HG02938 (cell line): ENCODE measurements around the gene RGS11.

Experiments used
- ATAC-seq: cut with Tn5 transposase; IDR thresholded peaks from one replicate; pipeline ENCODE4 v1.9.1; 2021; ENCODE audit warnings: mild to moderate bottlenecking, moderate library complexity; ENCODE audit not compliant: unreplicated experiment

RGS11 gene

DNA sequence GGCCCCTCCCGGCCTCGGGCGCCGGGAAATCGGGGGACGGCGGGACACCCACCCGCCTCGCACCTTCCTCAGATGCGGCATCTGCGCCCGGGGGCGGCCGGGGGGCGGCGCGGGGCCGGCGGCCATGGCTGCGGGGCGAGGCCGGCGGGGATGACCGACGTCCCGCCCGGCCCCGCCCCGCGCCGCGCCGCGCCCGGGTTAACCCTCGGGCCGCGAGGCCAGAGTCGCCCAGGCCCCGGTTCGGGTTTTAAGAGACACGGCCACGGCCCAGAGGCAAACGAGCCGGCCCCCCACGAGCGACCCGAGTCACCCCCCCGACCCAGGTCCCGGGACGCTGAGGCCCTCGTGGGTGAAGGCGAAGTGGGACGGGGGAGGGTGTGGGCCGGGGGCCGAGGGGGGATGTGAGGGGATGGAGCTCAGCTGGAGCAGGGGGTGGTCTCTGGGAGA is at the start of gene RGS11:
Gene RGS11 (minus strand): TSS at position 159 of the 447 bp plus-strand sequence. CDS start 33 bp downstream, at position 126.
- ATAC-seq, result no peak

DNA sequence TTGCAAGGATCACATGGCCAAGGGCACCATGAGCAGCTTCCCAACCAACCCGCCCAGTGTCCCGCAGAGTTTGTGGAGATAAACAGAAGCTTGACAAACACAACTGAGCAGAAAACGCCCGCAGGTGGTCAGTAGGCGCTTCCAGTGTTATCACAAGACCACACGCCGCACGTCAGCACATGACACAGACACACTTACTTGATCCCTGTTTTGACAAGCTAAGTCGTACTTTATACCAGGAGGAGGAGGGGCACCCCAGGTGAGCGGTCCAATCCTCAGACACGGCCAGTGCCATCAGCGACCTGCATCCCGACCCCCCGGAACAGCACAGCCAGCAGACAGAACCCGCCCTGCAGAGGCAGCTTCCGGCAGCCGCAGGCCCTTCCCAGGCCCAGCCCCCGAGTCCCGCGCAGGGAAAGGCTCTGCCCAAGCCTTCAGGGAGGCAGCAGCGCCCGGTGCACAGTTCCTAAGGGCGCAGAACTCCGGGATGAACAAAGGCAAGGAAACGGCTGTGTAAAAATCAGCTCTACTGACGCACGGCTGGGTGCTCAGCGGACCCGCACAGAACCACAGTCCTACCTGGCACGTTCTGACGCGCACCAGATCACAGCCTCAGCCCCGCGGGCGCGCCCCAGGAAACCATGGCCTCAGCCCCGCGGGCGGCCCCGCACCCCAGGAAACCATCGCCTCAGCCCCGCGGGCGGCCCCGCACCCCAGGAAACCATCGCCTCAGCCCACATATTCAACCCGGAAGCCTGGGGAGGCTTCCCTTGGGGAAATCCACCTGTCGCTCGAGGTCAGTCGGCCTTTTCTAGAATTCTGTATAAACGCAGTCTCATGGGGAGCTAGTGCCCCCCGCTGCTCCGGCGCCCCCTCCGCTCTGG is 48.9 kb upstream of the RGS11 start:
- ATAC-seq, result no peak

DNA sequence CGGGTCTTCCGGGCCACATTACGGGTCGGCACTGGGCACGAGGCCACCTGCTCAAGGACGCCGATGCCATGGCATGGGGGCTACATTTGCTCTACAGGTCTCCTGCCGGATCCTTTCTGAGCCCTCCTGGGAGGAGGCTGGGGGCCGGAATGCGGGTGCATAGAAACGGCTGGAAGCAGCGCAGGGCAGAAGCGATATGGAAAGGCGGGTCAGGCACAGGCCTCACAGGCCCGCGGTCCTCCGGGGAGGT is 48.4 kb upstream of the RGS11 start:
- no peak for ATAC-seq

DNA sequence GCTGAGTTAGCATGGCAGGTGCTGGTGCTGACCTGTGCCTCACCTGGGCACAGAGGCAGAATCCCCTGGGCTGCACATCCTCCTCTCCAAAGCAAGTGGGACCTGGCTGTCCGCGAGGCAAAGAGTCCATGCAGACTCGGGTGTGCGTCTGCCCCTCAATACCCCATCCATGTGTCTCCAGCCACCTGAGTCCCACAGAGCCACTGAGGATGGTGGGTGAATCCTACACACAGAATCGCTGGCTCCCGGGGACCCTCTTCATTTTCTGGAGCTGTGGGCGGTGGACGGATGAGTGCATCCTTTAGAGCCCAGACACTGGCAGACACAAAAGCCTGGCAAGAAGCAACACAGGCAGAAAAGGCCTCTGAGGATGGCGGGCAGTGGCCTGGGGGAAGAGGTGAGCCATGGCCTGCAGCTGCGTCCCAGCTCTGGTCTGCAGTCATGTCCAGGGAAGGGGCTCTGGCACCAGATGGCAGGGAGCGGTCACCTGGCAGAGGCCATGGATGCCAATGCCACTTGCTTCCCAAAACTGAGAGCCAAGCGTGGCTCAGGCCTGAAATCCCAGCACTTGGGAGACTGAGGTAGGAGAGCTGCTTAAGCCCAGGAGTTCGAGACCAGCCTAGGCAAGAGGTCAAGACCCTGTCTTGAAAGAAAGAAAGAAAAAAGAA is 46.9 kb upstream of the RGS11 start:
- no peak for ATAC-seq

DNA sequence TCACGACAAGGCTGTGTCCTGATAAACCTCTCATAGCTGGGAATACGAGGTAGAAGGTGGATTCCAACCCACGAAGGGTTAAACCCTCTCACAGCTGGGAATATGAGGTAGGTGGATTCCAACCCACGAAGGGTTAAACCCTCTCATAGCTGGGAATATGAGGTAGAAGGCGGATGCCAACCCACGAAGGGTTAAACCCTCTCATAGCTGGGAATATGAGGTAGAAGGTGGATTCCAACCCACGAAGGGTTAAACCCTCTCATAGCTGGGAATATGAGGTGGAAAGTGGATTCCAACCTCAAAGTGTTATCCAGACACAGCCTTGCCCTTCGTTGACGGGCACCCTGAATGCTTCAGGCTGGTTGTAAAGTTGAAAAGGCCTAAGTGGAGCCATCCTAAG is 45.8 kb upstream of the RGS11 start:
- no peak for ATAC-seq

DNA sequence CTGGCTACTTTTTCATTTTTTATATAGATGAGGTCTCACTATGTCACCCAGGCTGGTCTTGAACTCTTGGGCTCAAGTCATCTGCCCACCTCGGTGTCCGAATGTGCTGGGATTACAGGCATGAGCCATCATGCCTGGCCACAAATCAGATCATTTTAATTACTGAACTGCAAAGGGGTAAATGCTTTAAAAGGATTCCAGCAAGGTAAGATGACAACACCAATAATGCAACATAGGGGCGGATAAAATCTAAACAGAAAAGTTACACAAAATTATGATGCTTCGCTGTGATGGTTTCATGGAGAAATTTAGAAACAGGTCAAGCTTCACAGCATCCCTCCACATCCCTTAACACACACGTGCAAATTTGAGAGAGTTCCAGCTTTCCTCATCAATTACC is 44.5 kb upstream of the RGS11 start:
- no peak for ATAC-seq

DNA sequence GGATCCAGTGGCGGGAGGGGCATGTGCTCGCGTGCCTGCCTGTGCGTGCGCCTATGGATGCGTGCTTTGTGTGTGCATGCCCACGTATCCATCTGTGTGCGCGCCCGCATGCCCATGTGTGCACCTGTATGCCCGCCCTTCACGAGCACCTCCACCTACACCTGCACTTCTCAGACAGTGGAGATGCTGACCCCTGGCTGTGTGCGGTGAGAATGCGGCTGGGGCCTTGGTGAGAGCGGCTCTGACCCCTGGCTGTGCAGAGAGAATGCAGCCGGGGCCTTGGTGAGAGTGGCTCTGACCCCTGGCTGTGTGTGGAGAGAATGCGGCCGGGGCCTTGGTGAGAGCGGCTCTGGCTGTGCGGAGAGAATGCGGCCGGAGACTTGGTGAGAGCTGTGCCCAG is 42.9 kb upstream of the RGS11 start:
- no peak for ATAC-seq

DNA sequence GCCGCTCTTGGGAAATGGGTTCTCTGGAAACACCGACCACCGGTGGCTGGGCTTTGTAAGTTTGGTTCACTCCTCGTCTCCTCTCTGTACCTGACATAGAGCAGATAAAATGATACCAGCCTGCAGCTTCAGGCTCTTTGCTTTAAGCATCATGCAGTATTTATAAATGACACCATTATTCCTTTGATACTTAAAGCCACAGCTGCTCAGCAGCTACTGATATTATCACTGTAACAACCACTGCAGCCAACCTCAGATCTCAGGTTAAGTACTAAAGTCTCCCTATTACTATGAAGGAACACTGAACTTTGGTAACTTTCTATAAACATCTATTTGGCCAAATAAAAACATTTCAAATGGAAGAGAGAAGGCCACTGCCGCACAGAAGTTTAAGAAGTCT is 41.8 kb upstream of the RGS11 start:
- ATAC-seq, result no peak

DNA sequence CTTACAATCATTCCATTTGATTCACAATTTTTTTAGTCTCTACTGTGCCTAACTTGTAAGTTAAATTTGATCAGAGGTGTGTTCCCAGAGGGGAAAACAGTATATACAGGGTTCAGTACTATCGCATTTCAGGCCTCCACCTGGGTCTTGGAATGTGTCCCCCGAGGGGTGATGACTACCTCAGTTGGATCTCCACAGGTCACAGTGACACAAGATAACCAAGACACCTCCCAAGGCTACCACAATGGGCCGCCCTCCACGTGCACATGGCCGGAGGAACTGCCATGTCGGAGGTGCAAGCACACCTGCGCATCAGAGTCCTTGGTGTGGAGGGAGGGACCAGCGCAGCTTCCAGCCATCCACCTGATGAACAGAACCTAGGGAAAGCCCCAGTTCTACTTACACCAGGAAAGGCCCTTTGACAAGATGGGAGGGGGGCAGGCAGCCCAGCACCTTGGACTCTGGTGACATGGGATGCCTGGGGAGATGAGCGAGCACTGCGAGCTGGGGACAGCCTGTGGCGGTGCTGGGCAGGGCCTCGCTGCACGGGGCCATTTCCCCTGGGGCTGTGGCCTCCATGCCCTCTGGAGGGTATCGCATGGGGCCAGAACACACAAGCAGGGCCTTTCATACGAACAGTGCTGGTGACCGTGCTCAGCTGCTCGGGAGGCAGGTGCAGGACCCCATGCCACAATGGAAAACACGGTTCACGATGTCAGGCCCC is 41.2 kb upstream of the RGS11 start:
- no peak for ATAC-seq

DNA sequence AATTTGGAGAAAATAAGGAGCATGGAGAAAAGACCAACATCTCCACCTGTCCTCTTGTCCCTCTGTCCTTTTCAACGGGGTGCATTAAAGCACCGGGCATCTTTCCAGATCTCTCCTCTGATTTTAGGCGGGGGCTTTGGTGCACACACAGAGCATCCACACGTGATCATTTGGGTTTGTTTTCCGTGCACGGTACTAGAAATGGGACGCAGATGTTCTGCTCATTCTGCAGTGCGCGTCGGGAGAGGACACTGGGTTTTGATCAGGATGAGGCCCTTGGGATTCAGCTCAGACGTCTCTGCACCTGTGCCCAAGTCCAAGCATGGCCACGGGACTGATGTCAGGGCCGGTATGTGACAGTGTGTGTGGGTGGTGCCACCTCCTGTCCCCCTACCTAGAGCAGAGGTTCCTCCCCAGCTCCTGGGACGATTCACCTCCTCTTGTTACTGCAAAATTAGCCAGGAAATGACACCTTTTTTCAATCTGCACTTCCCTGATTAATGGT is 39.1 kb upstream of the RGS11 start:
- no peak for ATAC-seq

DNA sequence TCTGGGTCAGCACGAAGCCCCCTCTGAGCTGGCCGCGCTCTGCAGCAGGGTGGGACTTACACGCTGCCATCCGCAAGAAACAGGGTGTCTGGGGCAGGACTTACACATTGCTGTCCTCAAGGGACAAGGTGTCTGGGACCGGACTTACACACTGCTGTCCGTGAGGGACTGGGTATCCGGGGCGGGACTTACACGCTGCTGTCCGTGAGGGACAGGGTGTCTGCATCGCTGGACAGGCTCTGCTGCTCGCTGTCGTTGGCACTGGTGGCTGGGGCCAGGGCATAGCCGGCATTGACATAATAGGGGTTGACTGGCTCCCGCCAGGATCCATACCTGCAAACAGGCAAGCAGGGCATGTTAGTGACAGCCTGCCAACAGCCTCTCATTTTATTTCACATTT is 38.6 kb upstream of the RGS11 start:
- no peak for ATAC-seq

DNA sequence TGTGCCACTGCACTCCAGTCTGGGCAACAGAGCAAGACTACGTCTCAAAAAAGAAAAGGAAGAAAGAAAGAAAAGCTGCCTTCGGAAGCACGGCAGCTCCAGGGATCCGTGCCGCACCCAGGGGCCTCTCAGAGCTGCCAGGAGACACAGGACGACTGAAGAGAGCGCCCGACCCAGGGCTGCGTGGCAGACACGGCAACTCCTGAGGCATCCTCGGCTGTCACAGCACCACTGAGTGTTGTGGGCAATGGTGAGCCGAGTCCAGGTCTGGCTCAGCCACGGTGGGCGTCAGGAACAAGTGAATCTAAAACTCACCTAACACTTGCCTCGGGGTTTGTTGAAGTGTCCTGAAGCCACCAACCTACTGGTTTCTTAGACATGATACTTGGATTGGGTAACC is 36.0 kb upstream of the RGS11 start:
- no peak for ATAC-seq

DNA sequence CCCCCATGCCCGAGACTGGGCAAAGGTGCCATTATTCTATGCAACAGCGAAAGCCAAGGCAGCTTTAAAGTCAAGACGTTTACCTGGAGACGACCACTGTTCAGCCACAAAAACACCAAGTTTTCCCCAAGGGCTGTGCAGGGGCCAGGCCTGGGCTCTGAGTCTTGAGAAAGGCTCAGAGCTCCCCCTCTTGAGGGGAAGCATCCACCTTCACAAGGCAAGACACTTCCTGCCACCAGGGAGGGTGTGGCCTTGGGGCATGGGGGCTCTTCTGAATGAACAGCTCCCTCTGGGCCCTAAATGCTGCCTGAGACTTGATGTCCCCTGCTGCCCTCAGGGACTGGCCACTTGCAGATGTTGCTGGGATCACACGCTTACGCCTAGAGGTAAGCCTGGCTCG is 33.7 kb upstream of the RGS11 start:
- no peak for ATAC-seq

DNA sequence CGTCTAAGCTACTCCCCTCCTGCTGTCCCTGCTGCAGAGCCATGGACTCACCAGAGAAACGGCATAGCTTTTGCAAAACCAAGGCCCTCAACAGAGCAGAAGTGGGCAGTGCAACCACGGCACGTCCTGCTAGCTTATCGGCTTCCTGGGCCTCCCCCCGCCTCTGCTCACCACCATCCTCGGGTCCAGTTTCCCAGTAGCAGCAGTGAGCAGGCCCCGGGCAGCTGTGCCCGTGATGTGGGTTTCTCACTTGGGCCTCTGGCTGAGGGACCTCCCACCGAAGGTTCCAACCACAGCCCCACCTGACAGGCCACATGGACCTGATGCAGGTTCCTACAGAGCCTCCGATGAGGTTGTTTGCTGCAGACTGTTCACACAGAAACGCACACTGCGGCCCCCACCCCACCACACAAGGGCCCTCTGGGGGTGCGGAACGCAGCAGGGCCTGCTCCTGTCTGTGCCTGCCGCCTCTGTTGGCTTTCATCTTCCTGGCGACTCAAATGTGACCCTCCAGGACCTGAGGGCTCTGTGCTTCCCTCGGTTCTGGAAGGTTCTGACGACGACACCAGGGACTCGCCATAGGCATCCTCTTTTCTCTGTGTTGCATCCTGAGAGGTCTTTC is 32.1 kb upstream of the RGS11 start:
- no peak for ATAC-seq

DNA sequence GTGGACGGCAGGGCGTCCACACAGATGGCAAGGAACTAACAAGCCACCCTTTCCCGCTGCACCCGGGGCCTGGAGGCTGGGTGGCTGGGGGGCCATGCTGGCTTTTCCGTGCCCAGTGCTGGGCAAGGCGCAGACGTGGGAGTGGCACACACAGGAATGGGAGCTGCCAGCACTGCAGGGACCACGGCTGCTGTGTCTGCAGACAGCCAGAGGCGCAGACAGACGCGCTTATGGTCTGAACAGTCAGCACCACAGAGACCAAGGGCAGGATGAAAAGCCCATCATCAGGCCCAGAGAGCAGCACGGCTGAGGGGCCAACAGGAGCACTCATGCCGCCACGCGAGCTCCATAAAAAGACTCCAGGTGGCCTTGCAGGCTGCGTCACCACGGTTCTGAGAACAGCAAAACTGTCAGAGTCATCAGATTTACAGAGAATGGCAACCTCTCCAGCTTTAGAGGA is 31.2 kb upstream of the RGS11 start:
- ATAC-seq, result no peak

DNA sequence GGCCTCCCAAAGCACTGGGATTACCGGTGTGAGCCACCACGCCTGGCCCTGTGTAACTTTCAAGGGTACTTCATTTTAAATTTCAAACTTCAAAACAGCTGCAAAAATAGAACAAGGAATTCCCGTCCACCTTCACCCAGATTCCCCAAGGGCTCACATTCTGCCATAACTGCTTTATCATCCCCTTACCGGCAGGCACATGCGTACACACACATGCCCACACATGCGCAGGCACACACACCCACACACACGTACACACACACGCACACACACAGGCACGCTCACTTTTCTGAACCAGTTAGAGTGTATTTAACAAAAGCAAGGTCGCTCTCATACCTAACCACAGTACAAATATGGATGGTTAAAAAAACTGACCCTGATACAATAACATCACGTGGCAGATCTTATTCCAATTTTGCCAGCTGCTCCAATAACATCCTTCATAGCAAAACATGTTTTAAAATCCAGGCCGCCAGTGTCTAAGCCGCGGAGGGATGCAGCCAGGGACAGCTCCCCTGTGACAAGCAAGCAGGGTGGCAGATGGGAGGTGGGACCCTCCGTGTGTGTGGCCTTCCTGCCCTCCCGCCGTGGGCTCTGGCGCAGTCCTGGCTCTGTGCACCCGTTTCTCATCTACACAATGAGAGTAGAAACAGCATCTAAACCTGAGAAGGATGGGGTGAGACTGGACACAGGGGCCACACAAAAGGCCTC is 30.3 kb upstream of the RGS11 start:
- no peak for ATAC-seq

DNA sequence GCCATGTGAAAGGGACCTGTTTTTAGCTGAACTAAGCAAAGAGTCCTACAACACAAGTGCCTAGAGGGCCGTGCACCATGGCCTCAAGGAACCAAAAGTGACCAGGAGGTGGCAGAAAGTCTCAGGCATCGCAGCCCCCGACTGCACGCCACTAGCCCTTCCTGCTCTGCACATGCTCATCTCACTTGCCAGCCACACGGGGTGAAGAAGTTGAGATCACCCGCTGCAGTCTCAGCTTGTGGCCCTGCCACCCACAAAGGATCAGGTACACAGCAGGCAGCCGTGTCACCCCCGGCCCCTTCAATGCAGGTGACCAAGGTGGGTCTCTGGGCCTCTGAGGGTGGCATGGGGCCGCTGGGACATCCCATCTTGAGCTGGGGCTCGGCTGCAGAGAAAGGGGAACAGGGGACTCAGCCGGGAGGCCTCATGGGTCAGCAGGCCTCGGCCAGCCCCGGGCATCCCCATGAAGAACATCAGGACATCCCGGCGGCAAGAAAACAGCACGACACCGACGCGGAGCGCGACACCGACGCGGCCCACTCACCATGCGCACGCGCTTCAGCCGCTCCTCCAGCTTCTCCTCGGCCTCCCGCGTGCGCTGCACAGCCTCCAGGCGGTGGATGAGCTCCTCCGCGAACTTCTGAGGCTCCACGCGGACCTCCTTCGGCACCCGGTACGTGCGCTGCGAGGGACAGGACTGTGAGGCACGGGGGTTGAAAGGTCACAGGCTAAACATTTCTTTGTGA is 28.2 kb upstream of the RGS11 start:
- no peak for ATAC-seq

DNA sequence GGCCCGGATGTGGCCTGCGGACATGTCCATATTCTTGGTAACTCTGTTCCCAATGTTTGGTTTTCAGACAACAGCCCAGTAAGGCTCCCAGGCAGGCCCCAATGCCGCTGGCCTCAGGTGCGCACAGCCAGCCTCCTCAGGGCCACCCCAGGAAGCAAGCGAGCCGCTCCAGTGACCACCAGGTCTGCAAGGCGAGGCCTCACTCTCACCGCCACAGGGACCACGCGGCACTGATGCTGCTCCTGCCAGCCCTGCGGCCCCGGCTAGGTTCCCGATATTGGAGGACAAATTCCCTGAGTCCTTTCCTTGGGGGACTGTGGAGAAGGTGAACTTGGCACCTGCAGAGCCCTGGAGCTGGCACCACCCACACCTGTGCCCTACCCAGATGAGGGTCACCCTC is 26.2 kb upstream of the RGS11 start:
- no peak for ATAC-seq

DNA sequence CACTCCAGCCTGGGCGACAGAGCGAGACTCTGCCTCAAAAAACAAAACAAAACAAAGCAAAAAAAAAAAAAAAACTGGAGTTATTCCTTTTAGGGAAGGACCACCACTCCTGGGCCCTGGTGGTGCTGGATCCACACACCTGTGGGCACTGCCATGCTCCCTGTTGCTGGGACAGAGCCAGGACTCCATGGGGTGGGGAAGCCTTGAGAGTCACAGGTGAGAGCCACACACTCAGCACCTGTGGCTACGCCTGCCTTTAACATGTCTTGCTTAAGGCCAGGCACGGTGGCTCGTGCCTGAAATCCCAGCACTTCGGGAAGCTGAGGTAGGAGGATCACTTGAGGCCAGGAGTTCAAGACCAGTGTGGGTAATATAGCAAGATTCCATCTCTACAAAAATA is 25.5 kb upstream of the RGS11 start:
- no peak for ATAC-seq

DNA sequence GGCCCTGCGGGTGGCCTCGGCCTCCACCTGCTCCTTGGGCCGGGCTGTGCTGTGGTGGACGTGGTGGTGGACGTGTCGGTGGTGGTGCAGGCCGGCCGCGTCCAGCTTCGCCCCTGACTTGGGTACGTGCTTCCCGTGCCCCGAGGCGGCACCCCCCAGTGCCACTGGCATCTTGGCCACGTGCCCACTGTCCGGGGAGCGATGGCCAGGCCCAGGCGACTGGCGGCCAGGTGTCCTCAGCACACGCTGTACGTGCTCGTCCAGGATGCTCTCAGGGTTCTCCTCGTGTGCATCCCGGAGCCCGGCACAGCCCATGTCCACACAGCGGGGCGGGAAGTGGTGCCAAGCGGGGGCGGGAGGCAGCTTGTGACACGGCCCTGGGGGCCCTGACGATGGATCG is 22.1 kb upstream of the RGS11 start:
- ATAC-seq, result no peak
